GM12892 (cell line): Measurements from ENCODE around the gene CACHD1.

Experiments
- DNase-seq: peaks from one replicate; pipeline ENCODE4 v3.0.0; 2011; ENCODE audit not compliant: insufficient read length
- FAIRE-seq: peaks from 2 replicates; lab custom pipeline; 2011; peaks lifted over from hg19 to GRCh38; lab: Jason Lieb, UNC
- POLR2A ChIP-seq: IDR thresholded peaks from 2 replicates; pipeline ENCODE4 v1.6.1; 2011; ENCODE audit warnings: low read depth, low read length, control low read depth
- POLR2AphosphoS5 ChIP-seq: IDR thresholded peaks from 2 replicates; pipeline ENCODE4 v1.6.1; 2011; ENCODE audit warnings: low read depth, low read length, control low read depth
- TAF1 ChIP-seq: IDR thresholded peaks from 2 replicates; pipeline ENCODE4 v1.6.1; 2011; ENCODE audit warnings: low read depth, mild to moderate bottlenecking, control low read depth, low read length, borderline replicate concordance

Gene CACHD1

GRCh38 chr1:64546013-64546412 lies 76.1 kb downstream of the CACHD1 start:
- DNase-seq (no peak), FAIRE-seq (no peak)
- TF ChIP-seq POLR2A (no peak), TAF1 (no peak), POLR2AphosphoS5 (no peak)

GRCh38 chr1:64549464-64550239 lies 79.7 kb downstream of the CACHD1 start:
- no peak for TF ChIP-seq POLR2AphosphoS5
- TF ChIP-seq TAF1: no peak
- TF ChIP-seq POLR2A: no peak
- FAIRE-seq (no peak), DNase-seq (no peak)

GRCh38 chr1:64550510-64550909 lies 80.6 kb downstream of the CACHD1 start:
- TF ChIP-seq TAF1: no peak
- TF ChIP-seq POLR2AphosphoS5: no peak
- TF ChIP-seq POLR2A: no peak
- no peak for DNase-seq
- no peak for FAIRE-seq

GRCh38 chr1:64550946-64551605 lies 81.1 kb downstream of the CACHD1 start:
- no peak for TF ChIP-seq POLR2AphosphoS5
- no peak for TF ChIP-seq TAF1
- no peak for TF ChIP-seq POLR2A
- no peak for FAIRE-seq
- no peak for DNase-seq

GRCh38 chr1:64553285-64553684 lies 83.4 kb downstream of the CACHD1 start:
- DNase-seq (no peak), FAIRE-seq (no peak)
- TF ChIP-seq POLR2AphosphoS5 (no peak), TAF1 (no peak), POLR2A (no peak)

- FAIRE-seq (no peak), DNase-seq (no peak)
- TF ChIP-seq POLR2AphosphoS5: no peak
- TF ChIP-seq POLR2A: no peak
- no peak for TF ChIP-seq TAF1
These were observed 86.0 kb downstream of the CACHD1 start for GRCh38 chr1:64555947-64556346.

GRCh38 chr1:64561993-64562392 lies 92.1 kb downstream of the CACHD1 start:
- FAIRE-seq: no peak
- no peak for TF ChIP-seq TAF1
- no peak for TF ChIP-seq POLR2AphosphoS5
- TF ChIP-seq POLR2A: no peak
- DNase-seq: no peak

- TF ChIP-seq POLR2A (no peak), POLR2AphosphoS5 (no peak), TAF1 (no peak)
- no peak for DNase-seq
- no peak for FAIRE-seq
These were observed 94.1 kb downstream of the CACHD1 start for GRCh38 chr1:64563958-64564565.

- TF ChIP-seq POLR2AphosphoS5: no peak
- DNase-seq (no peak), FAIRE-seq (no peak)
These were observed 95.0 kb downstream of the CACHD1 start for GRCh38 chr1:64564891-64565290.

GRCh38 chr1:64567426-64568170 lies 97.7 kb downstream of the CACHD1 start:
- FAIRE-seq (no peak), DNase-seq (no peak)
- TF ChIP-seq TAF1: no peak
- TF ChIP-seq POLR2A: no peak
- TF ChIP-seq POLR2AphosphoS5: no peak

- FAIRE-seq (no peak), DNase-seq (no peak)
- TF ChIP-seq POLR2A (no peak), TAF1 (no peak), POLR2AphosphoS5 (no peak)
These were observed 98.2 kb downstream of the CACHD1 start for GRCh38 chr1:64568171-64568450.

GRCh38 chr1:64569411-64569810 lies 99.5 kb downstream of the CACHD1 start:
- TF ChIP-seq POLR2AphosphoS5 (no peak), POLR2A (no peak), TAF1 (no peak)
- FAIRE-seq: no peak

More at GRCh38 chr1:64569411-64569810, 99.5 kb downstream of the CACHD1 start:
- no peak for DNase-seq
